SK-N-SH (cell line): ENCODE measurements around the gene ZNRD2. TPM values are rescaled to one million over a fixed set of nuclear protein-coding genes. Genes with fewer than 3 reads are reported as not detected.

Experiments
- CTCF ChIA-PET: fragments of 300-600, 350-600 bp; formaldehyde crosslinking; extraction: SDS; loops from one replicate; lab custom pipeline; 2021; lab: Yijun Ruan, JAX
- POLR2A ChIA-PET: fragments of 350-600 bp; sonication (Branson Sonifier 250); formaldehyde crosslinking; extraction: SDS; loops from one replicate; lab custom pipeline; 2020; ENCODE audit warnings: antibody characterized with exemption, inconsistent platforms; lab: Yijun Ruan, JAX
- DNase-seq: peaks from one replicate; pipeline ENCODE4 v3.0.0; 2012
- H2AFZ ChIP-seq: fragments of 200-600 bp; sonication (generic); 2 replicates; pipeline ENCODE4 v1.8.1; 2016; ENCODE audit warnings: antibody characterized with exemption, mild to moderate bottlenecking, low read depth
- H3F3A ChIP-seq: fragments of 200-600 bp; sonication (generic); replicated peaks from 2 replicates; pipeline ENCODE3; 2016; ENCODE audit warnings: antibody characterized with exemption, mild to moderate bottlenecking; ENCODE audit not compliant: insufficient read depth
- H3K27ac ChIP-seq, 2 experiments: fragments of 200-500 bp in 1 of 2; fragments of 200-600 bp in 1 of 2; sonication (Bioruptor generic) in 1 of 2; sonication (generic), shearing (Covaris generic) in 1 of 2; 2 replicates each; pipeline versions ENCODE4 v1.5.1 to v1.6.1; 2014 to 2016; ENCODE audit warnings: low read depth in 2 of 2, inconsistent platforms in 1 of 2, low read length in 1 of 2, mild to moderate bottlenecking in 1 of 2, mixed read lengths in 1 of 2
- H3K27me3 ChIP-seq: fragments of 200-600 bp; sonication (generic), shearing (Covaris generic); 2 replicates; pipeline ENCODE4 v1.6.1; 2016; ENCODE audit warnings: mixed run types; ENCODE audit not compliant: insufficient read depth
- H3K36me3 ChIP-seq, 2 experiments: fragments of 200-500 bp in 1 of 2; fragments of 200-600 bp in 1 of 2; sonication (Bioruptor generic) in 1 of 2; sonication (generic) in 1 of 2; replicated peaks in 1 of 2; 2 replicates each; pipeline versions ENCODE3 to v1.5.1; 2014 to 2016; ENCODE audit warnings: low read length in 1 of 2, mild to moderate bottlenecking in 1 of 2; ENCODE audit not compliant: insufficient read depth in 2 of 2, control insufficient read depth in 1 of 2
- H3K4me1 ChIP-seq, 2 experiments: fragments of 200-500 bp in 1 of 2; fragments of 200-600 bp in 1 of 2; sonication (Bioruptor generic) in 1 of 2; sonication (generic), shearing (Covaris generic) in 1 of 2; 2 replicates each; pipeline versions ENCODE4 v1.5.1 to v1.6.1; 2014 to 2016; ENCODE audit warnings: low read depth in 1 of 2, low read length in 1 of 2, mixed run types in 1 of 2; ENCODE audit not compliant: insufficient read depth in 2 of 2, control insufficient read depth in 1 of 2
- H3K4me2 ChIP-seq: fragments of 200-600 bp; sonication (generic), shearing (Covaris generic); 2 replicates; pipeline ENCODE4 v1.6.1; 2017; ENCODE audit warnings: mixed run types
- H3K4me3 ChIP-seq, 2 experiments: fragments of 200-500 bp in 1 of 2; fragments of 200-600 bp in 1 of 2; sonication (Bioruptor generic) in 1 of 2; sonication (generic), shearing (Covaris generic) in 1 of 2; 2 replicates each; pipeline versions ENCODE4 v1.5.1 to v1.8.1; 2014 to 2016; ENCODE audit warnings: low read depth in 2 of 2, inconsistent platforms in 1 of 2, low read length in 1 of 2, mild to moderate bottlenecking in 1 of 2, mixed read lengths in 1 of 2, moderate library complexity in 1 of 2
- H3K79me2 ChIP-seq: fragments of 200-600 bp; sonication (generic); 2 replicates; pipeline ENCODE4 v1.8.1; 2017; ENCODE audit warnings: mild to moderate bottlenecking; ENCODE audit not compliant: insufficient read depth
- H3K9ac ChIP-seq: fragments of 200-600 bp; sonication (generic); 2 replicates; pipeline ENCODE4 v1.6.1; 2017; ENCODE audit warnings: mixed run types
- H3K9me2 ChIP-seq: fragments of 200-600 bp; sonication (generic); 2 replicates; pipeline ENCODE4 v1.6.1; 2017; ENCODE audit warnings: mixed run types
- H3K9me3 ChIP-seq: fragments of 200-600 bp; sonication (generic); 2 replicates; pipeline ENCODE4 v1.6.1; 2017; ENCODE audit warnings: mixed run types, mild to moderate bottlenecking, moderate library complexity
- H4K20me1 ChIP-seq: fragments of 200-600 bp; sonication (generic); 2 replicates; pipeline ENCODE4 v1.6.1; 2017; ENCODE audit warnings: mild to moderate bottlenecking, mixed run types; ENCODE audit not compliant: insufficient read depth
- EP300 ChIP-seq, 2 experiments: IDR thresholded peaks; 2 replicates each; pipeline versions ENCODE4 v1.4.0 to v1.6.1; 2012; ENCODE audit warnings: borderline replicate concordance in 1 of 2, low read depth in 1 of 2, low read length in 1 of 2
- EZH2phosphoT487 ChIP-seq: fragments of 200-600 bp; sonication (generic); IDR thresholded peaks from 2 replicates; pipeline ENCODE4 v1.6.1; 2017; ENCODE audit warnings: low read depth, mixed run types, mild to moderate bottlenecking, antibody characterized with exemption, moderate library complexity, borderline replicate concordance
- FOXJ3 ChIP-seq: sonication (generic); formaldehyde crosslinking; IDR thresholded peaks from 2 replicates; pipeline ENCODE4 v1.5.1; 2020; ENCODE audit warnings: mild to moderate bottlenecking, missing genetic modification reagents
- GABPA ChIP-seq: IDR thresholded peaks from 2 replicates; pipeline ENCODE4 v1.4.0; 2012; ENCODE audit warnings: low read depth, mild to moderate bottlenecking
- NRF1 ChIP-seq: IDR thresholded peaks from 2 replicates; pipeline ENCODE4 v1.6.1; 2012; ENCODE audit warnings: low read depth, mild to moderate bottlenecking, low read length
- POLR2AphosphoS5 ChIP-seq: IDR thresholded peaks from 2 replicates; pipeline ENCODE4 v1.6.1; 2012; ENCODE audit warnings: low read depth, low read length
- RFX5 ChIP-seq: IDR thresholded peaks from 2 replicates; pipeline ENCODE4 v1.6.1; 2012; ENCODE audit warnings: mild to moderate bottlenecking, improper control_type of control experiment, low read length
- RXRA ChIP-seq: IDR thresholded peaks from 2 replicates; pipeline ENCODE4 v1.4.0; 2012; ENCODE audit warnings: low read depth, mild to moderate bottlenecking, borderline replicate concordance
- SMC3 ChIP-seq: IDR thresholded peaks from 2 replicates; pipeline ENCODE4 v1.6.1; 2012; ENCODE audit warnings: low read depth, low read length, improper control_type of control experiment
- TAF1 ChIP-seq: IDR thresholded peaks from 2 replicates; pipeline ENCODE4 v1.6.1; 2012; ENCODE audit warnings: low read depth, mild to moderate bottlenecking, low read length, moderate library complexity, borderline replicate concordance
- TCF12 ChIP-seq: IDR thresholded peaks from 2 replicates; pipeline ENCODE4 v1.4.0; 2012
- WGBS: methylation state at CpG from one replicate; pipeline ENCODE4 v1.1.6; 2017; ENCODE audit warnings: low lambda C conversion rate; 5-methylcytosine and 5-hydroxymethylcytosine counted together
- polyA plus RNA-seq, 3 experiments: library from polyadenylated mRNA; depleted of rRNA; stranded (reverse); fragments of >200 nt; gene quantifications; 2 replicates each; pipeline ENCODE4 v1.2.3, GENCODE V29; 2012
- TF ChIP-seq, protein P1 (sequence below): IDR thresholded peaks from 2 replicates; pipeline ENCODE4 v1.4.0; 2012; ENCODE audit warnings: low read depth, borderline replicate concordance

The ZNRD2 gene
- polyA plus RNA-seq, 1 of the 3 experiments (the other 2 are of a cell fraction), result 78.1 TPM

DNA sequence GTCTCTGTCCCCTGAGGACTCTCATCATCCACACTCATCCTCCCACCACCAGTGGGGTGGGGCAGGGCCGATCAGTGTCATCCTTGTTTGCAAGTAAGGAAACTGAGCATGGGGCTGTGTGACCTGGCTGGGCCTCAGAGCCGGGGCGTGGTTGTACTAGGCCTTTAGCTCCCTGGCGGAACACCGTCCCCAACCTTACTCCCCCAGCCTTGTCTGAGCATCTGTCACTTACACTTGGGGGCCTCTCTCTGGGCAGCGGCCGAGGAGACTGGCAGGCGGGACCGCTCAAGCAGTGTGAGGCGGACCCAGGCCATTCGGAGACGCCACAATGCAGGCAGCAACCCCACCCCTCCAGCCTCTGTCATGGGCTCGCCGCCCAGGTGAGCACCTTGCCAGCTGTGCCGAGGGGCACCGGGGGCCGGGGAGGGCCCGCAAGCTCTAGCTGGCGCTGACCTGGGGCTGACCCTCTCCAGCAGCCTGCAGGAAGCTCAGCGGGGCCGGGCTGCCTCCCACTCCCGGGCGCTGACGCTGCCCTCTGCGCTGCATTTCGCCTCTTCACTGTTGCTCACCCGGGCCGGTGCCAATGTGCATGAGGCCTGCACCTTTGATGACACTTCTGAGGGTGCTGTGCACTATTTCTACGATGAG lies 49.1 kb downstream of the ZNRD2 start:
- no peaks in the 10 kb centered on the region for H3K9me3 ChIP-seq
- no peak for DNase-seq
- H2AFZ ChIP-seq, result no peak overlapping the region
- no peaks in the 10 kb centered on the region for H3K27me3 ChIP-seq
- WGBS, result 97% methylated on average over 20 of the region's 29 CpGs
- no peak overlapping the region for H3K9ac ChIP-seq
- no peak overlapping the region for H3K27ac ChIP-seq
- H3K4me2 ChIP-seq, result no peak overlapping the region
- CTCF ChIA-PET, result interaction anchor here (4.9 kb wide), 1 partner anchor 17 kb away, joined by 18 read pairs; the partner anchor contains the start of gene SIPA1
- TF ChIP-seq TAF1 (no peak), SMC3 (no peak), NRF1 (no peak), POLR2AphosphoS5 (no peak)
- H3F3A ChIP-seq, result peaks cover 4% of the 10 kb centered on the region
- peaks cover 23% of the 10 kb centered on the region for H4K20me1 ChIP-seq
- no peak overlapping the region for H3K4me3 ChIP-seq
- no peaks in the 10 kb centered on the region for H3K9me2 ChIP-seq
- POLR2A ChIA-PET, result no interaction called here
- H3K4me1 ChIP-seq, result peaks cover 0 to 13% of the 10 kb centered on the region in 2 experiments; a peak in 1 of 4 replicates
- H3K36me3 ChIP-seq, result peaks cover 12 to 70% of the 10 kb centered on the region in 2 experiments
- H3K79me2 ChIP-seq, result peaks cover 61% of the 10 kb centered on the region

DNA sequence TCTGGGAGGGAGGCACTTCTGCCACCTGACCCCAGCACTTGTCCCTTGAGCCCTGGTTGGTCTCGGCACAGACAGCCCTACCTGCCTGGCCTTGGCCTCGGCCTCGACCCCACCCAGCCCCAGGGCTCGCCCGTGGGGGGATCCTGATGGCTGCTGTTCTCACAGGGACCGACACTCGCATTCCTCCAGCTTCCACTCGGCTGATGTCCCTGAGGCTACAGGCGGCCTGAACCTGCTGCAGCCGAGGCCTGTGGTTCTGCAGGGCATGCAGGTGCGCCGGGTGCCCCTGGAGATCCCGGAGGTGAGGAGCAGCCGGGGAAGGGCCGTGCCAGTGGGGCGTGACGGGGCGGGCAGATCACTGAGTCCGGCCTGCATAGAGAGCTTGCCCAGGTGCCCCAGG lies 50.4 kb downstream of the ZNRD2 start:
- no peaks in the 10 kb centered on the region for H3K27me3 ChIP-seq
- no peak for TF ChIP-seq TCF12
- TF ChIP-seq EZH2phosphoT487, result no peak
- no peak for TF ChIP-seq TAF1
- TF ChIP-seq, protein P1, sequence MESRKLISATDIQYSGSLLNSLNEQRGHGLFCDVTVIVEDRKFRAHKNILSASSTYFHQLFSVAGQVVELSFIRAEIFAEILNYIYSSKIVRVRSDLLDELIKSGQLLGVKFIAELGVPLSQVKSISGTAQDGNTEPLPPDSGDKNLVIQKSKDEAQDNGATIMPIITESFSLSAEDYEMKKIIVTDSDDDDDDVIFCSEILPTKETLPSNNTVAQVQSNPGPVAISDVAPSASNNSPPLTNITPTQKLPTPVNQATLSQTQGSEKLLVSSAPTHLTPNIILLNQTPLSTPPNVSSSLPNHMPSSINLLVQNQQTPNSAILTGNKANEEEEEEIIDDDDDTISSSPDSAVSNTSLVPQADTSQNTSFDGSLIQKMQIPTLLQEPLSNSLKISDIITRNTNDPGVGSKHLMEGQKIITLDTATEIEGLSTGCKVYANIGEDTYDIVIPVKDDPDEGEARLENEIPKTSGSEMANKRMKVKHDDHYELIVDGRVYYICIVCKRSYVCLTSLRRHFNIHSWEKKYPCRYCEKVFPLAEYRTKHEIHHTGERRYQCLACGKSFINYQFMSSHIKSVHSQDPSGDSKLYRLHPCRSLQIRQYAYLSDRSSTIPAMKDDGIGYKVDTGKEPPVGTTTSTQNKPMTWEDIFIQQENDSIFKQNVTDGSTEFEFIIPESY, result no peak
- TF ChIP-seq NRF1, result no peak
- no peak for TF ChIP-seq RFX5
- TF ChIP-seq RXRA, result no peak
- TF ChIP-seq EP300 (IDR thresholded peaks at IDR 0.05; ENCODE audit: borderline replicate concordance in 1 of 2, low read depth in 1 of 2, low read length in 1 of 2), result no peak
- no peak for TF ChIP-seq GABPA
- no peak for TF ChIP-seq FOXJ3 (CRISPR knock-in tag)
- no peak for TF ChIP-seq POLR2AphosphoS5
- no peaks in the 10 kb centered on the region for H3K9me3 ChIP-seq
- H3K9ac ChIP-seq, result no peak overlapping the region
- H3F3A ChIP-seq, result peaks cover 4% of the 10 kb centered on the region
- no peaks in the 10 kb centered on the region for H3K9me2 ChIP-seq
- WGBS, result 91% methylated on average over 7 of the region's 19 CpGs
- peaks cover 0 to 13% of the 10 kb centered on the region in 2 experiments; a peak in 1 of 4 replicates for H3K4me1 ChIP-seq
- CTCF ChIA-PET, result interaction anchor here (1.0 to 4.9 kb wide), 2 partner anchors 16 to 28 kb away, joined by 3 to 18 read pairs; partner anchors contain the start of gene SIPA1
- POLR2A ChIA-PET, result no interaction called here
- DNase-seq, result no peak
- H4K20me1 ChIP-seq, result peaks cover 23% of the 10 kb centered on the region
- peaks cover 55% of the 10 kb centered on the region for H3K79me2 ChIP-seq
- peaks cover 16 to 79% of the 10 kb centered on the region in 2 experiments for H3K36me3 ChIP-seq
- H2AFZ ChIP-seq, result no peak overlapping the region
- no peak overlapping the region for H3K4me3 ChIP-seq
- no peak overlapping the region for H3K27ac ChIP-seq
- no peak overlapping the region for H3K4me2 ChIP-seq
